HepG2 (cell line): ENCODE data around the gene REEP2. TPM values are rescaled to one million over a fixed set of nuclear protein-coding genes. Genes with fewer than 3 reads are reported as not detected.

Experiments used
- BRCA1 ChIP-seq: sonication (generic); formaldehyde crosslinking; IDR thresholded peaks from 2 replicates; pipeline ENCODE4 v1.4.0; 2020; ENCODE audit warnings: missing genetic modification reagents
- IKZF4 ChIP-seq: sonication (generic); formaldehyde crosslinking; IDR thresholded peaks from 2 replicates; pipeline ENCODE4 v1.5.1; 2020; ENCODE audit warnings: borderline replicate concordance, mild to moderate bottlenecking, low read depth, missing genetic modification reagents; ENCODE audit errors: not compliant biosample characterization
- MEF2D ChIP-seq: sonication (generic); formaldehyde crosslinking; IDR thresholded peaks from 2 replicates; pipeline ENCODE4 v1.5.1; 2020; ENCODE audit warnings: mild to moderate bottlenecking, missing genetic modification reagents
- MYNN ChIP-seq: sonication (generic); formaldehyde crosslinking; IDR thresholded peaks from 2 replicates; pipeline ENCODE4 v1.4.0; 2020; ENCODE audit warnings: mild to moderate bottlenecking, low read depth, missing genetic modification reagents
- PITX1 ChIP-seq: sonication (generic); formaldehyde crosslinking; IDR thresholded peaks from 2 replicates; pipeline ENCODE4 v1.5.1; 2020; ENCODE audit warnings: mild to moderate bottlenecking, missing genetic modification reagents
- POGZ ChIP-seq: sonication (generic); formaldehyde crosslinking; IDR thresholded peaks from 2 replicates; pipeline ENCODE4 v1.4.0; 2020; ENCODE audit warnings: mild to moderate bottlenecking, missing genetic modification reagents
- SP2 ChIP-seq: sonication (generic); formaldehyde crosslinking; IDR thresholded peaks from 2 replicates; pipeline ENCODE4 v1.5.1; 2020; ENCODE audit warnings: mild to moderate bottlenecking, missing genetic modification reagents
- XBP1 ChIP-seq: sonication (generic); formaldehyde crosslinking; IDR thresholded peaks from 2 replicates; pipeline ENCODE4 v1.5.0; 2020; ENCODE audit warnings: missing genetic modification reagents
- ZKSCAN5 ChIP-seq: sonication (generic); formaldehyde crosslinking; IDR thresholded peaks from 2 replicates; pipeline ENCODE4 v1.5.1; 2020; ENCODE audit warnings: mild to moderate bottlenecking, missing genetic modification reagents
- ZNF230 ChIP-seq: sonication (generic); formaldehyde crosslinking; IDR thresholded peaks from 2 replicates; pipeline ENCODE4 v1.4.0; 2020; ENCODE audit warnings: mild to moderate bottlenecking, missing genetic modification reagents
- ZNF264 ChIP-seq: sonication (generic); formaldehyde crosslinking; IDR thresholded peaks from 2 replicates; pipeline ENCODE4 v1.4.0; 2020; ENCODE audit warnings: missing genetic modification reagents
- ZNF274 ChIP-seq: sonication (generic); formaldehyde crosslinking; IDR thresholded peaks from 2 replicates; pipeline ENCODE4 v1.5.1; 2020; ENCODE audit warnings: mild to moderate bottlenecking, missing genetic modification reagents
- ZNF382 ChIP-seq: sonication (generic); formaldehyde crosslinking; IDR thresholded peaks from 2 replicates; pipeline ENCODE4 v1.5.0; 2020; ENCODE audit warnings: missing genetic modification reagents, mild to moderate bottlenecking, borderline replicate concordance
- polyA plus RNA-seq, 8 experiments: library from polyadenylated mRNA; depleted of rRNA in 3 of 8; stranded (reverse) in 7 of 8; unstranded in 1 of 8; fragments of >200 nt; fragmentation: Illumina TruSeq in 4 of 8; extraction: Trizol in 4 of 8; gene quantifications; 2 replicates each; pipeline versions ENCODE4 v1.2.1 to v1.2.3, GENCODE V29; 2011 to 2016; ENCODE audit warnings: low read depth in 4 of 8, missing spikeins in 1 of 8, mixed read lengths in 1 of 8; ENCODE audit not compliant: insufficient read depth in 1 of 8
- total RNA-seq, 5 experiments: library from RNA; depleted of rRNA; stranded (reverse); fragments of >200 nt; fragmentation: Illumina TruSeq; extraction: Trizol; gene quantifications; 2 replicates each; pipeline ENCODE4 v1.2.3, GENCODE V29; 2016; ENCODE audit warnings: low read depth in 1 of 5
- TF ChIP-seq, protein P1 (sequence below): sonication (generic); formaldehyde crosslinking; IDR thresholded peaks from 2 replicates; pipeline ENCODE4 v1.5.1; 2020; ENCODE audit warnings: mild to moderate bottlenecking, missing genetic modification reagents
- TF ChIP-seq, protein P2 (sequence below): IDR thresholded peaks from 2 replicates; pipeline ENCODE4 v1.6.1; 2016
- TF ChIP-seq, protein P3 (sequence below): sonication (generic); formaldehyde crosslinking; IDR thresholded peaks from 2 replicates; pipeline ENCODE4 v1.4.0; 2020; ENCODE audit warnings: missing genetic modification reagents, borderline replicate concordance
- TF ChIP-seq, protein P4 (sequence below): sonication (generic); formaldehyde crosslinking; IDR thresholded peaks from 2 replicates; pipeline ENCODE4 v1.5.0; 2020; ENCODE audit warnings: missing genetic modification reagents
- TF ChIP-seq, protein P5 (sequence below): sonication (generic); formaldehyde crosslinking; IDR thresholded peaks from 2 replicates; pipeline ENCODE4 v1.4.0; 2020; ENCODE audit warnings: low read depth, mild to moderate bottlenecking, missing genetic modification reagents
- TF ChIP-seq, protein P6 (sequence below): sonication (generic); formaldehyde crosslinking; IDR thresholded peaks from 2 replicates; pipeline ENCODE4 v1.8.1; 2023; ENCODE audit warnings: mild to moderate bottlenecking, moderate library complexity, missing genetic modification reagents

Gene REEP2
- total and polyA plus RNA-seq, 2 of the 13 experiments (the other 11 are each of a cell fraction or from before 2014, with no cell fraction given) = 5.3 to 7.8 TPM

DNA sequence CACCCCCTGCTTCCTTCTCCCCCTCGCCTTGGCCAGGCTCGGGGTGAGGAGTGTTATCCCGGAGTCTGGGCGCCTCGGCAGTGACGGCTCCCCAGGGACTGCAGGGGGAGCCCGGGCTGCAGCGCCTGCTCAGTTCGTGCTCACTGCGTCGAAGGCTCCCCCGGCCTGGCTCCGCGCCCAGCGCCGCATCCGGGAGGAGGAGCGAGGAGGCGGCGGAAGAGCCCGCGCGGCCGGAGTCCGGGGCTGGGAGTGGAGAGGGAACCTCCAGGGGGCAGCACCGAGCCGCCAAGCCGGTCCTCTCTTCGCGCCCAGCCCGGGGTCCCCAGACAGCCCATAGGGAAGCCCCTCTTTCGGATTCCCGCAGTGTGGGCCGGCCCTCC is 25.1 kb downstream of the REEP2 start (continued):
- TF ChIP-seq, protein P1, sequence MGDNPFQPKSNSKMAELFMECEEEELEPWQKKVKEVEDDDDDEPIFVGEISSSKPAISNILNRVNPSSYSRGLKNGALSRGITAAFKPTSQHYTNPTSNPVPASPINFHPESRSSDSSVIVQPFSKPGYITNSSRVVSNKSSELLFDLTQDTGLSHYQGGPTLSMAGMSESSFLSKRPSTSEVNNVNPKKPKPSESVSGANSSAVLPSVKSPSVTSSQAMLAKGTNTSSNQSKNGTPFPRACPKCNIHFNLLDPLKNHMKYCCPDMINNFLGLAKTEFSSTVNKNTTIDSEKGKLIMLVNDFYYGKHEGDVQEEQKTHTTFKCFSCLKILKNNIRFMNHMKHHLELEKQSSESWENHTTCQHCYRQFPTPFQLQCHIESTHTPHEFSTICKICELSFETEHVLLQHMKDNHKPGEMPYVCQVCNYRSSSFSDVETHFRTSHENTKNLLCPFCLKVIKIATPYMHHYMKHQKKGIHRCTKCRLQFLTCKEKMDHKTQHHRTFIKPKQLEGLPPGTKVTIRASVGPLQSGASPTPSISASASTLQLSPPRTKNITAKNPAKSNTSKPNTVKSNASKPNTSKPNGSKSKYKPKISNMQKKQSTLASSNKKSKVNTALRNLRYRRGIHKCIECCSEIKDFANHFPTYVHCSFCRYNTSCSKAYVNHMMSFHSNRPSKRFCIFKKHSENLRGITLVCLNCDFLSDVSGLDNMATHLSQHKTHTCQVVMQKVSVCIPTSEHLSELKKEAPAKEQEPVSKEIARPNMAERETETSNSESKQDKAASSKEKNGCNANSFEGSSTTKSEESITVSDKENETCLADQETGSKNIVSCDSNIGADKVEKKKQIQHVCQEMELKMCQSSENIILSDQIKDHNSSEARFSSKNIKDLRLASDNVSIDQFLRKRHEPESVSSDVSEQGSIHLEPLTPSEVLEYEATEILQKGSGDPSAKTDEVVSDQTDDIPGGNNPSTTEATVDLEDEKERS (CRISPR knock-in tag) = no peak
- TF ChIP-seq, protein P2, sequence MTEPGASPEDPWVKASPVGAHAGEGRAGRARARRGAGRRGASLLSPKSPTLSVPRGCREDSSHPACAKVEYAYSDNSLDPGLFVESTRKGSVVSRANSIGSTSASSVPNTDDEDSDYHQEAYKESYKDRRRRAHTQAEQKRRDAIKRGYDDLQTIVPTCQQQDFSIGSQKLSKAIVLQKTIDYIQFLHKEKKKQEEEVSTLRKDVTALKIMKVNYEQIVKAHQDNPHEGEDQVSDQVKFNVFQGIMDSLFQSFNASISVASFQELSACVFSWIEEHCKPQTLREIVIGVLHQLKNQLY (CRISPR knock-in tag) = peak; percentile 67
- TF ChIP-seq SP2 (CRISPR knock-in tag) (no peak), ZKSCAN5 (no peak), ZNF264 (CRISPR knock-in tag) (no peak), ZNF230 (CRISPR knock-in tag) (no peak), XBP1 (CRISPR knock-in tag) (no peak), MYNN (CRISPR knock-in tag) (no peak), BRCA1 (CRISPR knock-in tag) (0 out of 2 replicates have a peak, but pooled peaks have one; percentile 30), POGZ (peak; percentile 55; the same call in 1 of the 2 replicates), IKZF4 (no peak), ZNF382 (CRISPR knock-in tag) (no peak), ZNF274 (CRISPR knock-in tag) (no peak), MEF2D (CRISPR knock-in tag) (peak; percentile 58; the same call in 1 of the 2 replicates), PITX1 (CRISPR knock-in tag) (no peak)
- TF ChIP-seq, protein P3, sequence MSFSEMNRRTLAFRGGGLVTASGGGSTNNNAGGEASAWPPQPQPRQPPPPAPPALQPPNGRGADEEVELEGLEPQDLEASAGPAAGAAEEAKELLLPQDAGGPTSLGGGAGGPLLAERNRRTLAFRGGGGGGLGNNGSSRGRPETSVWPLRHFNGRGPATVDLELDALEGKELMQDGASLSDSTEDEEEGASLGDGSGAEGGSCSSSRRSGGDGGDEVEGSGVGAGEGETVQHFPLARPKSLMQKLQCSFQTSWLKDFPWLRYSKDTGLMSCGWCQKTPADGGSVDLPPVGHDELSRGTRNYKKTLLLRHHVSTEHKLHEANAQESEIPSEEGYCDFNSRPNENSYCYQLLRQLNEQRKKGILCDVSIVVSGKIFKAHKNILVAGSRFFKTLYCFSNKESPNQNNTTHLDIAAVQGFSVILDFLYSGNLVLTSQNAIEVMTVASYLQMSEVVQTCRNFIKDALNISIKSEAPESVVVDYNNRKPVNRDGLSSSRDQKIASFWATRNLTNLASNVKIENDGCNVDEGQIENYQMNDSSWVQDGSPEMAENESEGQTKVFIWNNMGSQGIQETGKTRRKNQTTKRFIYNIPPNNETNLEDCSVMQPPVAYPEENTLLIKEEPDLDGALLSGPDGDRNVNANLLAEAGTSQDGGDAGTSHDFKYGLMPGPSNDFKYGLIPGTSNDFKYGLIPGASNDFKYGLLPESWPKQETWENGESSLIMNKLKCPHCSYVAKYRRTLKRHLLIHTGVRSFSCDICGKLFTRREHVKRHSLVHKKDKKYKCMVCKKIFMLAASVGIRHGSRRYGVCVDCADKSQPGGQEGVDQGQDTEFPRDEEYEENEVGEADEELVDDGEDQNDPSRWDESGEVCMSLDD = peak; percentile 39; the same call in 1 of the 2 replicates
- TF ChIP-seq, protein P4, sequence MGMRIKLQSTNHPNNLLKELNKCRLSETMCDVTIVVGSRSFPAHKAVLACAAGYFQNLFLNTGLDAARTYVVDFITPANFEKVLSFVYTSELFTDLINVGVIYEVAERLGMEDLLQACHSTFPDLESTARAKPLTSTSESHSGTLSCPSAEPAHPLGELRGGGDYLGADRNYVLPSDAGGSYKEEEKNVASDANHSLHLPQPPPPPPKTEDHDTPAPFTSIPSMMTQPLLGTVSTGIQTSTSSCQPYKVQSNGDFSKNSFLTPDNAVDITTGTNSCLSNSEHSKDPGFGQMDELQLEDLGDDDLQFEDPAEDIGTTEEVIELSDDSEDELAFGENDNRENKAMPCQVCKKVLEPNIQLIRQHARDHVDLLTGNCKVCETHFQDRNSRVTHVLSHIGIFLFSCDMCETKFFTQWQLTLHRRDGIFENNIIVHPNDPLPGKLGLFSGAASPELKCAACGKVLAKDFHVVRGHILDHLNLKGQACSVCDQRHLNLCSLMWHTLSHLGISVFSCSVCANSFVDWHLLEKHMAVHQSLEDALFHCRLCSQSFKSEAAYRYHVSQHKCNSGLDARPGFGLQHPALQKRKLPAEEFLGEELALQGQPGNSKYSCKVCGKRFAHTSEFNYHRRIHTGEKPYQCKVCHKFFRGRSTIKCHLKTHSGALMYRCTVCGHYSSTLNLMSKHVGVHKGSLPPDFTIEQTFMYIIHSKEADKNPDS (CRISPR knock-in tag) = no peak; the same call in 1 of the 2 replicates
- TF ChIP-seq, protein P5, sequence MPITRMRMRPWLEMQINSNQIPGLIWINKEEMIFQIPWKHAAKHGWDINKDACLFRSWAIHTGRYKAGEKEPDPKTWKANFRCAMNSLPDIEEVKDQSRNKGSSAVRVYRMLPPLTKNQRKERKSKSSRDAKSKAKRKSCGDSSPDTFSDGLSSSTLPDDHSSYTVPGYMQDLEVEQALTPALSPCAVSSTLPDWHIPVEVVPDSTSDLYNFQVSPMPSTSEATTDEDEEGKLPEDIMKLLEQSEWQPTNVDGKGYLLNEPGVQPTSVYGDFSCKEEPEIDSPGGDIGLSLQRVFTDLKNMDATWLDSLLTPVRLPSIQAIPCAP = no peak
- TF ChIP-seq, protein P6, sequence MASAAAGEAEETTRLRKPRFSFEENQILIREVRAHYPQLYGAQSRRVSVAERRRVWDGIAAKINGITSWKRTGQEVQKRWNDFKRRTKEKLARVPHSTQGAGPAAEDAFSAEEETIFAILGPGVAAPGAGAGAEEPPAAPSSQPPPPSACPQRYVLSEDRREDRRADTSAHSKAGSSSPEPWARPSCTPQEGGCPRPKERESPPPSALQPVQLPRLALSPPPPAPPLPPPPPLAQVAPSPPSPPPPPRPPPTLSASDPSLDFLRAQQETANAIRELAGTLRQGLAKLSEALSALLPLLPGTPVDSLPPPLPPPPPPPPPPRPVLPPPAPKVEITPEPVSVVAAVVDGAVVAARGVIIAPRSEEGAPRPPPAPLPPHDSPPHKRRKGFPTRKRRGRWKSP (CRISPR knock-in tag) = 0 out of 2 replicates have a peak, but pooled peaks have one; percentile 10
